CD14-positive monocyte (primary cell): ENCODE measurements around the gene ACHE. TPM values are rescaled to one million over a fixed set of nuclear protein-coding genes. Genes with fewer than 3 reads are reported as not detected.
A peak's percentile ranks its signal among the peaks of the same experiment; 100 is the strongest.

Source experiments
- DNase-seq, 3 donors: peaks; one replicate each; pipeline ENCODE4 v3.0.0-alpha.2; 2011 to 2022
- H2AFZ ChIP-seq: 2 replicates; pipeline ENCODE4 v1.6.0; 2012; ENCODE audit warnings: mild to moderate bottlenecking, low read depth, low read length, inconsistent platforms; ENCODE audit not compliant: insufficient read depth, poor library complexity, severe bottlenecking
- H3K27ac ChIP-seq, 2 donors: 1 replicate in 1 of 2; 2 replicates in 1 of 2; pipeline ENCODE4 v1.5.1; 2012 to 2013; ENCODE audit warnings: low read length in 2 of 2, control low read depth in 1 of 2, inconsistent platforms in 1 of 2, low read depth in 1 of 2, mild to moderate bottlenecking in 1 of 2
- H3K27me3 ChIP-seq, 2 donors: one replicate each; pipeline versions ENCODE4 v1.6.0 to v1.6.1; 2011 to 2013; ENCODE audit warnings: low read length in 2 of 2; ENCODE audit not compliant: control insufficient read depth in 2 of 2, insufficient read depth in 2 of 2
- H3K36me3 ChIP-seq, 2 donors: replicated peaks in 1 of 2; 1 replicate in 1 of 2; 2 replicates in 1 of 2; pipeline versions ENCODE4 v1.5.1 to v1.6.1; 2012 to 2013; ENCODE audit warnings: low read length in 2 of 2, control low read depth in 1 of 2, inconsistent platforms in 1 of 2, mild to moderate bottlenecking in 1 of 2; ENCODE audit not compliant: insufficient read depth in 2 of 2, control insufficient read depth in 1 of 2
- H3K4me1 ChIP-seq, 2 donors: 1 replicate in 1 of 2; 2 replicates in 1 of 2; pipeline versions ENCODE4 v1.5.1 to v1.6.1; 2012 to 2013; ENCODE audit warnings: low read length in 2 of 2, control low read depth in 1 of 2, inconsistent platforms in 1 of 2, mild to moderate bottlenecking in 1 of 2, moderate library complexity in 1 of 2; ENCODE audit not compliant: insufficient read depth in 2 of 2, control insufficient read depth in 1 of 2
- H3K4me2 ChIP-seq: replicated peaks from 2 replicates; pipeline ENCODE3; 2012; ENCODE audit warnings: low read length, moderate library complexity, mild to moderate bottlenecking; ENCODE audit not compliant: poor library complexity, severe bottlenecking; ENCODE audit errors: extremely low read depth
- H3K4me3 ChIP-seq, 3 experiments: fragments of 200-600 bp in 1 of 3; sonication (generic) in 1 of 3; replicated peaks in 1 of 3; 1 replicate in 2 of 3; 2 replicates in 1 of 3; pipeline ENCODE4 v1.5.1; 2011 to 2013; ENCODE audit warnings: low read length in 3 of 3, mild to moderate bottlenecking in 3 of 3, control low read depth in 2 of 3, low read depth in 2 of 3, inconsistent platforms in 1 of 3, moderate library complexity in 1 of 3
- H3K79me2 ChIP-seq: 2 replicates; pipeline ENCODE4 v1.6.0; 2012; ENCODE audit warnings: mild to moderate bottlenecking, control low read depth, inconsistent platforms, low read length, moderate library complexity; ENCODE audit not compliant: insufficient read depth
- H3K9ac ChIP-seq: 2 replicates; pipeline ENCODE4 v1.6.0; 2017; ENCODE audit warnings: low read length, mild to moderate bottlenecking; ENCODE audit not compliant: insufficient read depth, poor library complexity, severe bottlenecking
- H3K9me3 ChIP-seq, 2 donors: replicated peaks in 1 of 2; 1 replicate in 1 of 2; 2 replicates in 1 of 2; pipeline versions ENCODE4 v1.5.1 to v1.6.1; 2012 to 2013; ENCODE audit warnings: low read length in 2 of 2, control low read depth in 1 of 2; ENCODE audit not compliant: control insufficient read depth in 1 of 2, insufficient read depth in 1 of 2
- H4K20me1 ChIP-seq: 2 replicates; pipeline ENCODE4 v1.6.0; 2012; ENCODE audit warnings: mild to moderate bottlenecking, low read length, control low read depth, moderate library complexity; ENCODE audit not compliant: insufficient read depth
- H3K27ac Mint-ChIP-seq, 7 donors: one replicate each; pipeline ENCODE4 v1.8.0; 2020; ENCODE audit warnings: mild to moderate bottlenecking in 7 of 7, mixed read lengths in 7 of 7, moderate library complexity in 6 of 7, inconsistent platforms in 2 of 7
- H3K27me3 Mint-ChIP-seq, 3 donors: one replicate each; pipeline ENCODE4 v1.8.0; 2021 to 2022; ENCODE audit warnings: low read depth in 3 of 3, mild to moderate bottlenecking in 3 of 3, mixed read lengths in 3 of 3, moderate library complexity in 3 of 3, inconsistent platforms in 1 of 3
- H3K36me3 Mint-ChIP-seq, 2 donors: one replicate each; pipeline ENCODE4 v1.8.0; 2020; ENCODE audit warnings: mixed read lengths in 2 of 2, inconsistent platforms in 1 of 2, mild to moderate bottlenecking in 1 of 2
- H3K4me1 Mint-ChIP-seq: one replicate; pipeline ENCODE4 v1.8.0; 2020; ENCODE audit warnings: mild to moderate bottlenecking, mixed read lengths
- H3K4me3 Mint-ChIP-seq, 2 donors: one replicate each; pipeline ENCODE4 v1.8.0; 2020; ENCODE audit warnings: mild to moderate bottlenecking in 2 of 2, mixed read lengths in 2 of 2, moderate library complexity in 1 of 2
- H3K9me3 Mint-ChIP-seq, 7 donors: one replicate each; pipeline ENCODE4 v1.8.0; 2020 to 2022; ENCODE audit warnings: mixed read lengths in 7 of 7, mild to moderate bottlenecking in 6 of 7, moderate library complexity in 6 of 7, inconsistent platforms in 2 of 7
- WGBS: methylation state at CpG from one replicate; pipeline ENCODE4 v1.1.5; 2013; ENCODE audit warnings: missing lambda C conversion rate; ENCODE audit not compliant: insufficient coverage; 5-methylcytosine and 5-hydroxymethylcytosine counted together
- intact Hi-C, 2 donors: fragments of 100-400 bp; cut with micrococcal nuclease; formaldehyde crosslinking; loops; one replicate each; pipeline versions ENCODE4 v1.15.0 to v1.15.1; 2023
- polyA plus RNA-seq, 3 donors: library from polyadenylated mRNA; depleted of rRNA in 1 of 3; unstranded in 2 of 3; stranded (reverse) in 1 of 3; fragments of 300-500 nt in 2 of 3; fragments of >200 nt in 1 of 3; fragmentation: Illumina TruSeq in 2 of 3; gene quantifications; 1 replicate in 2 of 3; 2 replicates in 1 of 3; pipeline ENCODE4 v1.2.3, GENCODE V29; 2012 to 2021
- TF ChIP-seq, protein P1 (sequence below): fragments of 200-600 bp; IDR thresholded peaks from one replicate; pipeline ENCODE4 v1.8.0; 2022; ENCODE audit warnings: antibody characterized with exemption, mild to moderate bottlenecking

ACHE gene
- polyA plus RNA-seq, 3 donors = 0.19 TPM; not detected in 2

DNA sequence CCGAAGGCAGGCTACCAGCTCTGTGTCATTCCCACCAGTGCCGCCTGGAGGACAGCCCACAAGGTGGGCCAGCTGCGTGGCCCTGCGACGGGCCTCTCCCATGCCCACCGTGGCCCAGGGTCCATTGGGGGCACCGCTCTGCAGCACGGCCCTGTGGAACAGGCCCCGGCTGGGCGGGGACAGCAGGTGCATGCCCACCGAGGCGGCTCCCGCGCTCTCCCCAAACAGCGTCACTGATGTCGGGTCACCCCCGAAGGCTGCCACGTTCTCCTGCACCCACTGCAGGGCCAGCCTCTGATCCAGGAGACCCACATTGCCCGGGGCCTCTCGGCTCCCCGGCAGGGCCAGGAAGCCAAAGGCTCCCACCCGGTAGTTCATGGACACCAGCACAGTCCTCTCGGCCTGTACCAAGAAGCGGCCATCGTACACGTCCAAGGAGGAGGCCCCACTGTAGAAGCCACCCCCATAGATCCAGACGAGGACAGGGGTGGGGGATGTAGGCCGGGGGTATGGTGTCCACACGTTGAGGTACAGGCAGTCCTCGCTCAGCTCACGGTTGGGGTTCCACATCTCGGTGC lies 2.3 kb downstream of the ACHE start:
- Histone ChIP-seq H3K4me1 (peaks cover 38 to 48% of the 10 kb centered on the region in 2 donors), H4K20me1 (peaks cover 2% of the 10 kb centered on the region), H3K4me2 (no peak overlapping the region), H3K79me2 (peaks cover 9% of the 10 kb centered on the region), H2AFZ (no peak overlapping the region), H3K36me3 (peaks cover 0 to 3% of the 10 kb centered on the region in 2 donors), H3K9ac (no peak overlapping the region), H3K27ac (no peak overlapping the region), H3K9me3 (peaks cover 0 to 13% of the 10 kb centered on the region in 2 donors), H3K4me3 (no peak overlapping the region), H3K27me3 (peaks cover 28 to 76% of the 10 kb centered on the region in 2 donors)
- WGBS = 95% methylated on average over 24 of the region's 32 CpGs
- H3K4me1 Mint-ChIP-seq = peaks cover 31% of the 10 kb centered on the region
- no peak overlapping the region for H3K27ac Mint-ChIP-seq
- DNase-seq = no peak
- intact Hi-C loops = no loop called here
- TF ChIP-seq, protein P1, sequence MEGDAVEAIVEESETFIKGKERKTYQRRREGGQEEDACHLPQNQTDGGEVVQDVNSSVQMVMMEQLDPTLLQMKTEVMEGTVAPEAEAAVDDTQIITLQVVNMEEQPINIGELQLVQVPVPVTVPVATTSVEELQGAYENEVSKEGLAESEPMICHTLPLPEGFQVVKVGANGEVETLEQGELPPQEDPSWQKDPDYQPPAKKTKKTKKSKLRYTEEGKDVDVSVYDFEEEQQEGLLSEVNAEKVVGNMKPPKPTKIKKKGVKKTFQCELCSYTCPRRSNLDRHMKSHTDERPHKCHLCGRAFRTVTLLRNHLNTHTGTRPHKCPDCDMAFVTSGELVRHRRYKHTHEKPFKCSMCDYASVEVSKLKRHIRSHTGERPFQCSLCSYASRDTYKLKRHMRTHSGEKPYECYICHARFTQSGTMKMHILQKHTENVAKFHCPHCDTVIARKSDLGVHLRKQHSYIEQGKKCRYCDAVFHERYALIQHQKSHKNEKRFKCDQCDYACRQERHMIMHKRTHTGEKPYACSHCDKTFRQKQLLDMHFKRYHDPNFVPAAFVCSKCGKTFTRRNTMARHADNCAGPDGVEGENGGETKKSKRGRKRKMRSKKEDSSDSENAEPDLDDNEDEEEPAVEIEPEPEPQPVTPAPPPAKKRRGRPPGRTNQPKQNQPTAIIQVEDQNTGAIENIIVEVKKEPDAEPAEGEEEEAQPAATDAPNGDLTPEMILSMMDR = no peak
- peaks cover 55 to 82% (median 68%) of the 10 kb centered on the region in 3 donors for H3K27me3 Mint-ChIP-seq
- H3K9me3 Mint-ChIP-seq = peaks cover 0 to 21% (median 15%) of the 10 kb centered on the region in 7 donors
- peak overlapping the region in 1 of 2 donors; percentile 70 for H3K4me3 Mint-ChIP-seq
- peaks cover 11 to 19% of the 10 kb centered on the region in 2 donors for H3K36me3 Mint-ChIP-seq

DNA sequence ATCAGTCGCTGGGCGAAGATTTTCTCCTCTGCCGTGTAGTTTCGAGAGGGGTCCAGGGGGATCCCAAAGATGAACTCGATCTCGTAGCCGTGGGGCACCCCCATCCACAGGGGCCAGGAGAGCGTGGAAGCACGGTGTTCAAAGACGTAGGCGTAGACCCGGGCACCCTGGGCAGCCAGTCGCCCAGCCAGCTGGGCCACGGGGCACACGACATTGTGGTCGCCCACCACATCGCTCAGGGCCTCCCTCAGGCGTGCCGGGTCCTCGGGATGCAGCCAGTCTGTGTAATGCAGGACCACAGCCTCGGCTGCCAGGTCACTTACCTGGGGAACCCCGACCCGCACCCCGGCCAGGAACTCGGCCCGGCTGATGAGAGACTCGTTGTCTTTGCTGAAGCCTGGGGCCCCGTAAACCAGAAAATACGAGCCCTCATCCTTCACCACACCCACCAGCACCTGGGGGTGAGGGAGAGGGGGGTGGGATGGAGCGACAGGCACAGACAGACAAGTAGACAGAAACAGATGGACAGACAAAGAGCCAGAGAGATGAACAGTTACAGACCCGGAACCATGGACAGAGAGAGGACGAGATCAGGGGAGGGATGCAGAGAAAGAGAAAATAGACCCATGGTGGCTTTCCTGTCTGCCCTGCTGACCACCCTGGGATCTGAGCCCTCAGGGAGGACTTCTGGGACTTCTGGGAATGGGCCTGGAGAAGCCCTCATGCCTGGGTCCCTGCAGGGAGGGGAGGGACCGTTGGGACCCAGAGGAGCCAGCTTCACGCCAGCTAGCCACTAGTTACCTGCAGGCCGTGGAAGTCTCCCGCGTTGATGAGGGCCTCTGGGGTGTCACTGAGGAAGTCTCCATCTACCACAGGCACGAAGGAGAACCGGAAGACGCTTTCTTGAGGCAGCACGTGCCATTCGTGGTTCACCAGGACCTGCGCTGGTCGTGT lies 3.0 kb downstream of the ACHE start:
- TF ChIP-seq, protein P1 = no peak
- no peak overlapping the region for H3K27ac ChIP-seq
- no peak overlapping the region for H3K4me3 ChIP-seq
- Mint-ChIP-seq H3K27me3 (peaks cover 48 to 75% (median 61%) of the 10 kb centered on the region in 3 donors), H3K4me3 (peak overlapping the region; percentile 20 to 96), H3K9me3 (peaks cover 0 to 21% (median 15%) of the 10 kb centered on the region in 7 donors), H3K27ac (peak overlapping the region in 2 of 7 donors; percentile 5 to 33), H3K4me1 (peaks cover 38% of the 10 kb centered on the region), H3K36me3 (peaks cover 18 to 27% of the 10 kb centered on the region in 2 donors)
- DNase-seq = no peak
- H3K27me3 ChIP-seq = peaks cover 28 to 68% of the 10 kb centered on the region in 2 donors
- intact Hi-C loops = no loop called here
- H4K20me1 ChIP-seq = peaks cover 9% of the 10 kb centered on the region
- H3K9me3 ChIP-seq = peaks cover 0 to 13% of the 10 kb centered on the region in 2 donors
- H3K36me3 ChIP-seq = peaks cover 0 to 8% of the 10 kb centered on the region in 2 donors
- 89% methylated on average over 37 of the region's 44 CpGs for WGBS
- H3K4me2 ChIP-seq = no peak overlapping the region
- H3K79me2 ChIP-seq = peaks cover 12% of the 10 kb centered on the region
- no peak overlapping the region for H2AFZ ChIP-seq
- peaks cover 46 to 55% of the 10 kb centered on the region in 2 donors for H3K4me1 ChIP-seq
- H3K9ac ChIP-seq = no peak overlapping the region
